ENCODE results near the gene LRRC47. TPM values are rescaled to one million over a fixed set of nuclear protein-coding genes. Genes with fewer than 3 reads are reported as not detected.

LRRC47 gene
- total and polyA plus RNA-seq, 2 of the 13 experiments (the other 11 are each of a cell fraction or from before 2014, with no cell fraction given): 18.3 to 52.5 TPM

GRCh38 chr1:3772027-3772714, 24.1 kb downstream of the LRRC47 start (continued):
- TF ChIP-seq ZBTB44 (CRISPR knock-in tag; IDR thresholded peaks at IDR 0.05) (no peak), RFX5 (IDR thresholded peaks at IDR 0.05; ENCODE audit: low read depth, low read length) (no peak), GFI1 (CRISPR knock-in tag; IDR thresholded peaks at IDR 0.05; ENCODE audit: borderline replicate concordance) (no peak), PAWR (CRISPR knock-in tag; IDR thresholded peaks at IDR 0.05; ENCODE audit: borderline replicate concordance) (no peak; the same call in 1 of the 2 replicates), SRSF9 (IDR thresholded peaks at IDR 0.05; ENCODE audit: borderline replicate concordance, insufficient read depth, low read depth, low read length, poor library complexity, severe bottlenecking) (no peak), HNF4A (CRISPR knock-in tag; IDR thresholded peaks at IDR 0.05) (no peak), ZNF446 (CRISPR knock-in tag; IDR thresholded peaks at IDR 0.05) (0 out of 2 replicates have a peak, but pooled peaks have one; percentile 54), POLR2G (IDR thresholded peaks at IDR 0.05; ENCODE audit: low read depth, low read length) (peak; percentile 58), HMG20B (CRISPR knock-in tag; conservative IDR thresholded peaks at IDR 0.05) (no peak), ZNF549 (CRISPR knock-in tag; IDR thresholded peaks at IDR 0.05) (no peak), FOXK2 (IDR thresholded peaks at IDR 0.05) (no peak), ZNF331 (CRISPR knock-in tag; IDR thresholded peaks at IDR 0.05) (no peak), ZNF749 (CRISPR knock-in tag; IDR thresholded peaks at IDR 0.05; ENCODE audit: borderline replicate concordance) (no peak), NCOA1 (CRISPR knock-in tag; IDR thresholded peaks at IDR 0.05) (no peak), ZNF891 (CRISPR knock-in tag; IDR thresholded peaks at IDR 0.05) (no peak), CSRNP1 (CRISPR knock-in tag; IDR thresholded peaks at IDR 0.05) (0 out of 2 replicates have a peak, but pooled peaks have one; percentile 13), JUNB (CRISPR knock-in tag; IDR thresholded peaks at IDR 0.05; ENCODE audit: borderline replicate concordance) (no peak), ZNF597 (CRISPR knock-in tag; IDR thresholded peaks at IDR 0.05) (no peak), ZNF235 (CRISPR knock-in tag; IDR thresholded peaks at IDR 0.05; ENCODE audit: borderline replicate concordance) (peak; percentile 48; the same call in 1 of the 2 replicates), NFYC (CRISPR knock-in tag; IDR thresholded peaks at IDR 0.05) (no peak; the same call in 1 of the 2 replicates), TEF (CRISPR knock-in tag; IDR thresholded peaks at IDR 0.05) (no peak), ZNF639 (CRISPR knock-in tag; conservative IDR thresholded peaks at IDR 0.05) (no peak), ZFAT (CRISPR knock-in tag; conservative IDR thresholded peaks at IDR 0.05) (no peak), MTF1 (CRISPR knock-in tag; IDR thresholded peaks at IDR 0.05) (peak; percentile 1; the same call in 1 of the 2 replicates), ZNF24 (IDR thresholded peaks at IDR 0.05) (no peak)
